ENCODE data around the gene RGL1.

RGL1 gene

DNA sequence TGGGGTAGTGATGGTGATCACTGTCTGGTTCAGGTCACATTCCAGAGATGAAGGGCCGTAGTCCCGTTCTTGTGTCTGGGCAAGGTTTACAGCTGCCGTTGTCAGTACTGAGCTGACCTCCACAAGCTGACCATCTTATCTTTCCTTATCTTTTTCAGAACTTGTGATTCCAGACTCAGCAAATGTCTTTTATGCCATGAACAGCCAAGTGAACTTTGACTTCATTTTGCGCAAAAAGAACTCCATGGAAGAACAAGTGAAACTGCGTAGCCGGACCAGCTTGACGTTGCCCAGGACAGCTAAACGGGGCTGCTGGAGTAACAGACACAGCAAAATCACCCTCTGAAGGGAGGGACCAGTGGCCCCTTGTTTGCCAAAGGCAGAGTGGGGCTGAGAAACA is 121.0 kb downstream of the RGL1 start:
- no peak overlapping the region for H3K27ac ChIP-seq
- no peak for TF ChIP-seq ZFX (IDR thresholded peaks at IDR 0.05)
- TF ChIP-seq, protein P1, sequence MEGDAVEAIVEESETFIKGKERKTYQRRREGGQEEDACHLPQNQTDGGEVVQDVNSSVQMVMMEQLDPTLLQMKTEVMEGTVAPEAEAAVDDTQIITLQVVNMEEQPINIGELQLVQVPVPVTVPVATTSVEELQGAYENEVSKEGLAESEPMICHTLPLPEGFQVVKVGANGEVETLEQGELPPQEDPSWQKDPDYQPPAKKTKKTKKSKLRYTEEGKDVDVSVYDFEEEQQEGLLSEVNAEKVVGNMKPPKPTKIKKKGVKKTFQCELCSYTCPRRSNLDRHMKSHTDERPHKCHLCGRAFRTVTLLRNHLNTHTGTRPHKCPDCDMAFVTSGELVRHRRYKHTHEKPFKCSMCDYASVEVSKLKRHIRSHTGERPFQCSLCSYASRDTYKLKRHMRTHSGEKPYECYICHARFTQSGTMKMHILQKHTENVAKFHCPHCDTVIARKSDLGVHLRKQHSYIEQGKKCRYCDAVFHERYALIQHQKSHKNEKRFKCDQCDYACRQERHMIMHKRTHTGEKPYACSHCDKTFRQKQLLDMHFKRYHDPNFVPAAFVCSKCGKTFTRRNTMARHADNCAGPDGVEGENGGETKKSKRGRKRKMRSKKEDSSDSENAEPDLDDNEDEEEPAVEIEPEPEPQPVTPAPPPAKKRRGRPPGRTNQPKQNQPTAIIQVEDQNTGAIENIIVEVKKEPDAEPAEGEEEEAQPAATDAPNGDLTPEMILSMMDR (conservative IDR thresholded peaks at IDR 0.05), result no peak

GRCh38 chr1:183926983-183927382 is 122.1 kb downstream of the RGL1 start:
- H3K27ac ChIP-seq, result no peak overlapping the region
- no peak for TF ChIP-seq ZFX (IDR thresholded peaks at IDR 0.05)
- TF ChIP-seq, protein P1 (conservative IDR thresholded peaks at IDR 0.05), result no peak

DNA sequence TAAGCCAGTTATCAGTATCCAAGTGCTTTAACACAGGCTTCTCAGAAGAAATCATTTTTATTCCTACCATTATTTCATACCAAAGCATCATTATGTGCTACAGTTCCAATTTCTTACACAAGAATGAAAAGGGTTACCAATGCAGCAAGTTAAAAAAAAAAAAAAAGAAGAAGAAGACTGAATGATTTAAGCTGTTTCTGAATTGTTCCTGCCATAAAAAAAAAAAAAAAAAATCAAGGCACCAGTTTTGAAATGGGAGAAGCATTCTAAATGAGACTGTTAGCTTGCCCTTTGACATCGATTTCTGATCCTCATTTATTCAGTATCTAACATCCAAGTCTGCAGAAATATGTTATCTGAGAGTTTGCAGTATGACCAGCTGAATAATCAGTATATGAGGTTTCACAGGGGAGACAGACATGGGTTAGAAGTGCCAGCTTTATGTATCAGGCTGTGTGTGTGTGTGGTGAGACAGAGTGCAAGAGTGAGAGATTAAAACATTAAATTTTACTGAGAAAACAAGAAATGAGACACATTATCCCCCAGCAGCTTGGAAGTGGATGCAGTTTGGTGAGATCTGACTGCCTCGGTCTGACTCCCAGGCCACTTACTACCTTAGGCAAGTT is 126.8 kb downstream of the RGL1 start:
- H3K27ac ChIP-seq, result no peak overlapping the region
- TF ChIP-seq ZFX (IDR thresholded peaks at IDR 0.05), result no peak
- TF ChIP-seq, protein P1 (conservative IDR thresholded peaks at IDR 0.05), result no peak

- TF ChIP-seq, protein P1 (conservative IDR thresholded peaks at IDR 0.05), result no peak
- TF ChIP-seq ZFX (IDR thresholded peaks at IDR 0.05), result no peak
- H3K27ac ChIP-seq, result no peak overlapping the region
Observed at GRCh38 chr1:183932412-183932811, 127.5 kb downstream of the RGL1 start.

DNA sequence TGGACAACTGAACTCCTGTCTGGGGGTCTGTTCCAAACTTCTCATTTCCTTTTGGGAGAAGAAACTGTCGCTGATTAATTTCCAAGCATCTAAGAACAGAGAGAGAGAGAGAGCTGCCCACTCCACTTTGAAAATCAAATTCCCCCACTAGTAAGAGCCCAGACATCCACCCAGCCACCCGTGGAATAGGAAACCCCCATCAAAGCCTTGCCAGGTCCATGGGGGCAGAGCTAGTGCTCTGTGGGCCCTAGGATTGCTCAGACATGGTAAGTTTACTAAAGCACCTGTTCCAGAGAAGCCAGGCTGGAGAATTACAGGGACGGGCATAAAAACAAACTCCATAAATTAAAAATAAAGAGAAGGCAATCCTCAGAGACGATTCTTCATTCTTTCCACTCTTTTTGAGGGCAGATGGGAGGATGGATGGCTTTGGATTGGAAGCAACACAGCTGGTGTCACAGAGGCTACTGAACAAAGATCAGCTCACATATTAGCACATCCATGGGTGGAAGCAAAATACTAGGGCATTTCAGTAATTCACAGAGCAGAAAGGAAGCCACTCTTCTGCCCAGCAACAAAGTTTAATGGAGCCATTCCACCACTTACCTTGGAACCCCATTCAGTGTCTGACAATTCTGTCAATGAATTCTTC is 128.7 kb downstream of the RGL1 start:
- H3K27ac ChIP-seq, result no peak overlapping the region
- TF ChIP-seq, protein P1 (conservative IDR thresholded peaks at IDR 0.05), result no peak

DNA sequence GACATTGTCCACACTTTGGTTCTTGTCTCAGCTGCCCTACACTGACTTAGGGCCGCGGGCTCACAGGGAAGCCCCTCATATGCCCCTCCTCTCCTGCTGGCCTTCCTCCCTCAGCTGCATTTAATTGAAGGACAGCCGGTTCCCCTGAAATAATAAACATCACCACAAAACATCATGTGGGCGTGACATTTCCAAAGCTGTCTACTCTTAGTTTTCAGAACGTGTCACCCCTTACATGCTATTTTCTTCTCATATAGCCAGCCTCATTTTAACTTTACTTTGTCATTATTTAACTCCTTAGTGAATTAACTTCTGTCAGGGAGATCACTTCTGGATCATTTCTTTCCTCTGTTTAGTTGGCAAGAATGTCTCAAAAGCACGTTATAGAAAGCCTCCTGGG is 129.4 kb downstream of the RGL1 start:
- TF ChIP-seq ZFX (IDR thresholded peaks at IDR 0.05), result no peak
- TF ChIP-seq, protein P1 (conservative IDR thresholded peaks at IDR 0.05), result no peak

GRCh38 chr1:183936009-183936408 is 131.1 kb downstream of the RGL1 start:
- no peak for TF ChIP-seq ZFX (IDR thresholded peaks at IDR 0.05)
- TF ChIP-seq, protein P1 (conservative IDR thresholded peaks at IDR 0.05), result no peak
- H3K27ac ChIP-seq, result no peak overlapping the region

More for the DNA sequence above, 129.4 kb downstream of the RGL1 start:
- H3K27ac ChIP-seq, result no peak overlapping the region
